Right lobe of liver (tissue), 6 donors: ENCODE data around the gene MOB3A. TPM values are rescaled to one million over a fixed set of nuclear protein-coding genes. Genes with fewer than 3 reads are reported as not detected.

Experiments used
- ATAC-seq, 4 donors: fragments of 200-7000 bp; cut with Tn5 transposase; one replicate each; pipeline ENCODE4 v1.9.1; 2020; ENCODE audit warnings: mild to moderate bottlenecking in 4 of 4, moderate library complexity in 4 of 4
- DNase-seq, 3 donors: peaks; one replicate each; pipeline ENCODE4 v3.0.0-alpha.2; 2020
- H3K27ac ChIP-seq, 3 donors: fragments of 200-600 bp; one replicate each; pipeline ENCODE4 v1.8.0; 2022
- H3K27me3 ChIP-seq, 2 donors: fragments of 200-600 bp; one replicate each; pipeline ENCODE4 v1.8.0; 2022
- H3K36me3 ChIP-seq, 4 donors: fragments of 200-600 bp; sonication (generic) in 1 of 4; one replicate each; pipeline versions ENCODE4 v1.5.1 to v1.8.0; 2017 to 2022; ENCODE audit warnings: control low read depth in 1 of 4
- H3K4me1 ChIP-seq, 4 donors: fragments of 200-600 bp; sonication (generic) in 1 of 4; one replicate each; pipeline versions ENCODE4 v1.5.1 to v1.8.0; 2017 to 2022; ENCODE audit warnings: control low read depth in 1 of 4
- H3K4me3 ChIP-seq, 3 donors: fragments of 200-600 bp; one replicate each; pipeline ENCODE4 v1.8.0; 2022
- H3K9me3 ChIP-seq, 4 donors: fragments of 200-600 bp; sonication (generic) in 1 of 4; one replicate each; pipeline versions ENCODE4 v1.5.1 to v1.8.0; 2017 to 2022; ENCODE audit warnings: control low read depth in 1 of 4
- CTCF ChIP-seq, 4 donors: fragments of 200-600 bp in 3 of 4; fragments of 450-650 bp in 1 of 4; IDR thresholded peaks; one replicate each; pipeline versions ENCODE4 v1.5.1 to v1.8.0; 2016 to 2022; ENCODE audit warnings: antibody characterized with exemption in 4 of 4, mild to moderate bottlenecking in 2 of 4
- POLR2A ChIP-seq: fragments of 450-650 bp; IDR thresholded peaks from one replicate; pipeline ENCODE4 v1.6.1; 2017; ENCODE audit warnings: antibody characterized with exemption, mild to moderate bottlenecking
- WGBS: methylation state at CpG from one replicate; pipeline ENCODE4 v1.1.6; 2018; ENCODE audit warnings: low coverage, low lambda C conversion rate; ENCODE audit not compliant: insufficient coverage; ENCODE audit errors: missing lambda C conversion rate; 5-methylcytosine and 5-hydroxymethylcytosine counted together
- intact Hi-C, 2 donors: fragments of 100-400 bp; cut with DNase I; formaldehyde crosslinking; loops; one replicate each; pipeline versions ENCODE4 v1.11.2 to v1.14.1; 2022
- total RNA-seq, 6 experiments: library from RNA; depleted of rRNA in 2 of 6; stranded (reverse); fragments of >200 nt in 2 of 6; fragmentation: NEBNext Ultra II Directional in 3 of 6; extraction: Animal tissue kit (Norgen Biotek cat#: 25700) in 3 of 6; gene quantifications; one replicate each; pipeline versions ENCODE4 v1.1.0 to v1.2.4, GENCODE V29; 2016 to 2023
- donor health status: DM: no; HTN: yes; CAD: no.
- donor health status: DM: no; HTN: no; CAD: no.
- donor health status: DM: no; HTN: no; CAD: no.
- donor health status: DM: no; HTN: yes; CAD: no.
- donor health status: DM: no; HTN: yes; CAD: no.

The MOB3A gene
- total RNA-seq, 6 experiments from 2014 or later, result 8.3 to 13.8 (median 10.8) TPM

- peaks cover 0 to 51% (median 15%) of the 10 kb centered on the region in 4 donors for H3K36me3 ChIP-seq
- no peaks in the 10 kb centered on the region for H3K9me3 ChIP-seq
- ATAC-seq (no peak), DNase-seq (no peak)
- 88% methylated on average over 4 of the region's 7 CpGs for WGBS
- no peaks in the 10 kb centered on the region for H3K27me3 ChIP-seq
- intact Hi-C loops, result no loop called here
- H3K4me1 ChIP-seq, result no peaks in the 10 kb centered on the region
- H3K4me3 ChIP-seq, result no peak overlapping the region
- TF ChIP-seq POLR2A (no peak), CTCF (IDR thresholded peaks at IDR 0.05) (no peak)
- no peak overlapping the region for H3K27ac ChIP-seq
Observed at GRCh38 chr19:2077398-2077797, 18.7 kb downstream of the MOB3A start.

GRCh38 chr19:2076526-2076944 lies 19.6 kb downstream of the MOB3A start:
- Histone ChIP-seq H3K27ac (no peak overlapping the region), H3K9me3 (no peaks in the 10 kb centered on the region), H3K36me3 (peaks cover 0 to 51% (median 15%) of the 10 kb centered on the region in 4 donors), H3K4me1 (no peaks in the 10 kb centered on the region), H3K27me3 (no peaks in the 10 kb centered on the region), H3K4me3 (no peak overlapping the region)
- TF ChIP-seq CTCF (IDR thresholded peaks at IDR 0.05), result no peak
- TF ChIP-seq POLR2A, result no peak
- intact Hi-C loops, result no loop called here
- DNase-seq (no peak), ATAC-seq (no peak)
- 98% methylated on average over 17 of the region's 32 CpGs for WGBS

DNA sequence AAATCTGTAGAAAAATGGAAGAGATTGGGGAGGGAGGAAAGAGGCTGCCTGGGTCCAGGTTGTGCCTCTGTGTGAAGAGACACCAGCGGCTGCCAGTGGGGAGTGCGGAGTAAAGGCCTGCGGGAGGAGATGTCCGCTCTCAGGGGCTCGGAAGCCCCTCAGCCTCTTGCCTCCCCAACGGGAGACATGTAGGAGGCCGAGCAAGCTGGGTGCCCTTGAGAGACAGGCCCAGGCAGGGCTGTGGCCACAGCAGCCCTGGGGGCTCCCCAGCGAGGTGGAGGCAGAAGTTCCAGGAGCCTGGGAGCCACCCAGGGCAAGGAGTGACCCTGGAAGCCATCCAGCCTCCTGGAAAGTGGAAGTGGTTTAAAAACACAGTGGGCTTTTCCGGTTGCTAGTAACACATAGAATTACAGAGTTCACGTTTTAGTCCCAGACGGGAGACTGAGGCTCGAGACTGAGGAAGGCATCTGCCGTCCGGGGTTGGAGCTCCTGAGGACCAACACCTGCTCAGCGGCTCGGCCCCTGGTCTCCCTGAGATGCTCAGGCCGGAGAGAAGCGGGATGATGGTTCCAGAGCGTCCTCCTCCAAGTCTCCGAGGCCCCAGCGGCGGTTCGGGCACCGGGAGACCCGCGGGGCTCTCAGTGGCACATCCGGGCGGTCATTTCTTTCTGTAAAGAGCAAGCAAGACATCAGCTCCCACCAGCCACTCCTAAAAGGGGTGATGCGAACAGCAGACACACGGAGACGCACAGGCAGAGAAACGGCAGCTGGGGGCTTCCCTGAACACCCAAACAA lies 23.2 kb downstream of the MOB3A start:
- H3K4me1 ChIP-seq, result peaks cover 0 to 8% (median 4%) of the 10 kb centered on the region in 4 donors
- no peak for DNase-seq
- H3K27me3 ChIP-seq, result no peaks in the 10 kb centered on the region
- H3K4me3 ChIP-seq, result no peak overlapping the region
- WGBS, result 82% methylated on average over 10 of the region's 32 CpGs
- intact Hi-C loops, result loop anchor here in 1 of 2 donors (5.0 kb wide), 1 partner anchor 51 kb away; no protein-coding TSS in a partner anchor
- ATAC-seq, result no peak
- no peak for TF ChIP-seq CTCF (IDR thresholded peaks at IDR 0.05)
- no peak for TF ChIP-seq POLR2A
- H3K9me3 ChIP-seq, result no peaks in the 10 kb centered on the region
- no peak overlapping the region for H3K27ac ChIP-seq
- peaks cover 0 to 40% (median 13%) of the 10 kb centered on the region in 4 donors for H3K36me3 ChIP-seq

DNA sequence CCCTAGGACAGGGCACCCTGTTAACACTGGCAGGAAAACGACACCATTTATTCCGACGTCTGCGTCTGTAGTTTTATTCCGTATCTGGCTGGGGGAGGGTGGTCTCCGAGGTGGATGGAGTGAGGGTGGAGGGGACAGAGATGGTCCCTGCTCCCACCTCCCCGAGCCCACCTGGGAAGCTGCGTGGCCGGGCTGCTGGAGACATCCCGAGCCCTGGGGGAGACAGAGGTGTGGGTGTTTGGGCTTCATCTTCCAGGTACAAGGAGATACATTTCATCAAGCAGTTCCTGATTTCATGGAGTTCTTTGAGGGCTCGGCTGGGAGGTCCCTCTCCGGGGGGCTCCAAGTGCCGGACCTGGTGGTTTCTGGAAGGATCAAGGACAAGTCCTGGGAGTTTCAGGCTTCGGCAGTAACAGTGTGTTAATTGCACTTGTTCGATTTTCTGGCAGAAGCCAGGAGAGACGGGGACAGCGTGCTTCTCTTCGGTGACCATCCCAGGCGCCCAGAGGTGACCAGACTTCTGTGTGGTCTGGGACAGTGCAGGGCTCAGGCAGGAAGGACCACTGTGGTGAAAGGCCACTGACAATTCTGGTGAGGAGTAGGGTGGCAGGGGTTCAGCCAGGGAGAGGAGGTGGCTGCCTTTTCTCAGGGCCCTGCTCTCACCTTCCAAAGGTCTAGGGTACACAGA lies 25.0 kb downstream of the MOB3A start:
- no peak for ATAC-seq
- Histone ChIP-seq H3K9me3 (no peaks in the 10 kb centered on the region), H3K27ac (no peak overlapping the region), H3K4me1 (peaks cover 0 to 8% (median 4%) of the 10 kb centered on the region in 4 donors), H3K36me3 (peaks cover 0 to 21% (median 9%) of the 10 kb centered on the region in 4 donors), H3K27me3 (no peaks in the 10 kb centered on the region), H3K4me3 (no peak overlapping the region)
- no peak for DNase-seq
- TF ChIP-seq CTCF (IDR thresholded peaks at IDR 0.05), result no peak
- TF ChIP-seq POLR2A, result no peak
- intact Hi-C loops, result loop anchor here (2.0 to 5.0 kb wide), 2 partner anchors 49 to 54 kb away; no protein-coding TSS in a partner anchor
- 88% methylated on average over 10 of the region's 19 CpGs for WGBS
